ENCODE data around the gene ENTHD1. TPM values are rescaled to one million over a fixed set of nuclear protein-coding genes. Genes with fewer than 3 reads are reported as not detected.

ENTHD1 gene
- total RNA-seq, 1 experiment from 2014 or later = not detected

GRCh38 chr22:39745789-39746188 is 147.8 kb downstream of the ENTHD1 start:
- Histone ChIP-seq H3K4me3 (ENCODE audit: low read depth, low read length) (no peak overlapping the region), H3K9me3 (no peaks in the 10 kb centered on the region), H3K27me3 (replicated peaks; ENCODE audit: control insufficient read depth, insufficient read depth, low read length) (no peaks in the 10 kb centered on the region), H3K4me1 (no peaks in the 10 kb centered on the region), H3K36me3 (ENCODE audit: control insufficient read depth, insufficient read depth, low read length) (no peaks in the 10 kb centered on the region)
- Mint-ChIP-seq H3K4me1 (ENCODE audit: low read depth, unreplicated experiment) (no peaks in the 10 kb centered on the region), H3K4me3 (ENCODE audit: unreplicated experiment) (no peak overlapping the region), H3K27ac (ENCODE audit: unreplicated experiment) (no peak overlapping the region), H3K27me3 (ENCODE audit: insufficient read depth, unreplicated experiment) (peaks cover 20% of the 10 kb centered on the region), H3K9me3 (ENCODE audit: unreplicated experiment) (no peaks in the 10 kb centered on the region), H3K36me3 (ENCODE audit: insufficient read depth, unreplicated experiment) (no peaks in the 10 kb centered on the region)
- BruUV-seq (replicated peaks) = no TSS peak
- no peak for DNase-seq
- CTCF ChIA-PET = no interaction called here
- intact Hi-C loops (cut with micrococcal nuclease; ENCODE audit: unreplicated experiment) = no loop called here
- POLR2A ChIA-PET = no interaction called here
- TF ChIP-seq, protein P1, sequence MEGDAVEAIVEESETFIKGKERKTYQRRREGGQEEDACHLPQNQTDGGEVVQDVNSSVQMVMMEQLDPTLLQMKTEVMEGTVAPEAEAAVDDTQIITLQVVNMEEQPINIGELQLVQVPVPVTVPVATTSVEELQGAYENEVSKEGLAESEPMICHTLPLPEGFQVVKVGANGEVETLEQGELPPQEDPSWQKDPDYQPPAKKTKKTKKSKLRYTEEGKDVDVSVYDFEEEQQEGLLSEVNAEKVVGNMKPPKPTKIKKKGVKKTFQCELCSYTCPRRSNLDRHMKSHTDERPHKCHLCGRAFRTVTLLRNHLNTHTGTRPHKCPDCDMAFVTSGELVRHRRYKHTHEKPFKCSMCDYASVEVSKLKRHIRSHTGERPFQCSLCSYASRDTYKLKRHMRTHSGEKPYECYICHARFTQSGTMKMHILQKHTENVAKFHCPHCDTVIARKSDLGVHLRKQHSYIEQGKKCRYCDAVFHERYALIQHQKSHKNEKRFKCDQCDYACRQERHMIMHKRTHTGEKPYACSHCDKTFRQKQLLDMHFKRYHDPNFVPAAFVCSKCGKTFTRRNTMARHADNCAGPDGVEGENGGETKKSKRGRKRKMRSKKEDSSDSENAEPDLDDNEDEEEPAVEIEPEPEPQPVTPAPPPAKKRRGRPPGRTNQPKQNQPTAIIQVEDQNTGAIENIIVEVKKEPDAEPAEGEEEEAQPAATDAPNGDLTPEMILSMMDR (IDR thresholded peaks at IDR 0.05; ENCODE audit: insufficient read depth in 1 of 2, low read depth in 1 of 2, low read length in 1 of 2, severe bottlenecking in 1 of 2, unreplicated experiment in 1 of 2) = no peak

GRCh38 chr22:39744353-39744752 is 149.2 kb downstream of the ENTHD1 start:
- H3K4me3 ChIP-seq (ENCODE audit: low read depth, low read length) = no peak overlapping the region
- H3K36me3 ChIP-seq (ENCODE audit: control insufficient read depth, insufficient read depth, low read length) = no peaks in the 10 kb centered on the region
- no peak overlapping the region for H3K4me3 Mint-ChIP-seq (ENCODE audit: unreplicated experiment)
- CTCF ChIA-PET = no interaction called here
- no peaks in the 10 kb centered on the region for H3K9me3 Mint-ChIP-seq (ENCODE audit: unreplicated experiment)
- H3K9me3 ChIP-seq = no peaks in the 10 kb centered on the region
- no peak for DNase-seq
- no peaks in the 10 kb centered on the region for H3K4me1 ChIP-seq
- H3K27me3 ChIP-seq (replicated peaks; ENCODE audit: control insufficient read depth, insufficient read depth, low read length) = no peaks in the 10 kb centered on the region
- no peaks in the 10 kb centered on the region for H3K4me1 Mint-ChIP-seq (ENCODE audit: low read depth, unreplicated experiment)
- H3K27ac Mint-ChIP-seq (ENCODE audit: unreplicated experiment) = no peak overlapping the region
- POLR2A ChIA-PET = no interaction called here
- BruUV-seq (replicated peaks) = no TSS peak
- intact Hi-C loops (cut with micrococcal nuclease; ENCODE audit: unreplicated experiment) = no loop called here
- H3K27me3 Mint-ChIP-seq (ENCODE audit: insufficient read depth, unreplicated experiment) = peaks cover 20% of the 10 kb centered on the region
- TF ChIP-seq, protein P1 (IDR thresholded peaks at IDR 0.05; ENCODE audit: insufficient read depth in 1 of 2, low read depth in 1 of 2, low read length in 1 of 2, severe bottlenecking in 1 of 2, unreplicated experiment in 1 of 2) = no peak
- H3K36me3 Mint-ChIP-seq (ENCODE audit: insufficient read depth, unreplicated experiment) = no peaks in the 10 kb centered on the region

DNA sequence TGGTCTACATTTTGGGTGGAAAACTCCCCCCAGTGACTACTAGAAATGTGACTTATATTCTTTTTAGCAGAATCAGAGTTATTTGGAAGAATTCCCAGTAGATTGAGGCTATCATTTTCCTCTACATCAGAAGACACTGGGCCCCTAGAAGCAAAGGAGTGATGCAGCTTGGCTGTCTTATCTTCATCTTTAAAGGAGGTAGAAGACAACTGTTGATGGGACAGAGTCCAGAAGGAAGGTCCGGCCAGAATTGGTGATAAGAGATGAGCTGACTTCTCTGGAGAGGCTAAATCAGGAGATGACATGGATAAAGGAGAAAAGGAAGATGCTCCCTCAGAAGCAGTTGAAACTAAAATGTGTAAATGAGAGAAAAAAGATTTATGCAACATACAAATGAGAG is 149.6 kb downstream of the ENTHD1 start:
- DNase-seq = no peak
- Mint-ChIP-seq H3K9me3 (ENCODE audit: unreplicated experiment) (no peaks in the 10 kb centered on the region), H3K4me1 (ENCODE audit: low read depth, unreplicated experiment) (no peaks in the 10 kb centered on the region), H3K27ac (ENCODE audit: unreplicated experiment) (no peak overlapping the region), H3K27me3 (ENCODE audit: insufficient read depth, unreplicated experiment) (peaks cover 20% of the 10 kb centered on the region), H3K4me3 (ENCODE audit: unreplicated experiment) (no peak overlapping the region), H3K36me3 (ENCODE audit: insufficient read depth, unreplicated experiment) (no peaks in the 10 kb centered on the region)
- H3K4me1 ChIP-seq = no peaks in the 10 kb centered on the region
- TF ChIP-seq, protein P1 (IDR thresholded peaks at IDR 0.05; ENCODE audit: insufficient read depth in 1 of 2, low read depth in 1 of 2, low read length in 1 of 2, severe bottlenecking in 1 of 2, unreplicated experiment in 1 of 2) = no peak
- no peaks in the 10 kb centered on the region for H3K9me3 ChIP-seq
- no peaks in the 10 kb centered on the region for H3K27me3 ChIP-seq (replicated peaks; ENCODE audit: control insufficient read depth, insufficient read depth, low read length)
- intact Hi-C loops (cut with micrococcal nuclease; ENCODE audit: unreplicated experiment) = no loop called here
- CTCF ChIA-PET = no interaction called here
- no peaks in the 10 kb centered on the region for H3K36me3 ChIP-seq (ENCODE audit: control insufficient read depth, insufficient read depth, low read length)
- POLR2A ChIA-PET = no interaction called here
- no peak overlapping the region for H3K4me3 ChIP-seq (ENCODE audit: low read depth, low read length)
- no TSS peak for BruUV-seq (replicated peaks)

Measured in Caco-2 (cell line).